Parathyroid adenoma (tissue), 2 donors: ENCODE results near the gene OPCML.

ENCODE experiments used
- H2AFZ ChIP-seq: fragments of 300-600 bp; sonication (generic); one replicate; pipeline ENCODE4 v1.7.0; 2017; ENCODE audit warnings: antibody characterized with exemption, mild to moderate bottlenecking
- H3K27ac ChIP-seq: fragments of 300-600 bp; sonication (generic); one replicate; pipeline ENCODE4 v1.7.0; 2017
- H3K27me3 ChIP-seq: fragments of 300-600 bp; sonication (generic); one replicate; pipeline ENCODE4 v1.7.0; 2017; ENCODE audit warnings: low read length; ENCODE audit not compliant: control insufficient read depth, insufficient read depth
- H3K36me3 ChIP-seq: fragments of 300-600 bp; sonication (generic); one replicate; pipeline ENCODE4 v1.7.0; 2017; ENCODE audit warnings: low read length; ENCODE audit not compliant: control insufficient read depth, insufficient read depth
- H3K4me1 ChIP-seq: fragments of 300-600 bp; sonication (generic); one replicate; pipeline ENCODE4 v1.7.0; 2017; ENCODE audit warnings: control low read depth
- H3K4me2 ChIP-seq: fragments of 300-600 bp; sonication (generic); one replicate; pipeline ENCODE4 v1.7.0; 2017; ENCODE audit warnings: low read length
- H3K4me3 ChIP-seq: fragments of 300-600 bp; sonication (generic); one replicate; pipeline ENCODE4 v1.7.0; 2017; ENCODE audit warnings: low read depth, low read length
- H3K79me2 ChIP-seq: fragments of 300-600 bp; sonication (generic); one replicate; pipeline ENCODE4 v1.7.0; 2017; ENCODE audit warnings: control low read depth
- H3K9ac ChIP-seq: fragments of 300-600 bp; sonication (generic); one replicate; pipeline ENCODE4 v1.7.0; 2017; ENCODE audit warnings: mild to moderate bottlenecking
- H3K9me3 ChIP-seq: fragments of 300-600 bp; sonication (generic); one replicate; pipeline ENCODE4 v1.7.0; 2017; ENCODE audit warnings: low read length; ENCODE audit not compliant: control insufficient read depth
- CTCF ChIP-seq: fragments of 300-600 bp; sonication (generic); IDR thresholded peaks from one replicate; pipeline ENCODE4 v1.7.0; 2017; ENCODE audit warnings: antibody characterized with exemption, mild to moderate bottlenecking
- donor health status: primary hyperparathyroidism.

The OPCML gene

GRCh38 chr11:132839236-132839945 is 692.9 kb downstream of the OPCML start:
- H3K4me1 ChIP-seq = no peaks in the 10 kb centered on the region
- no peak for TF ChIP-seq CTCF
- H2AFZ ChIP-seq = no peak overlapping the region
- no peak overlapping the region for H3K4me3 ChIP-seq
- no peaks in the 10 kb centered on the region for H3K79me2 ChIP-seq
- no peaks in the 10 kb centered on the region for H3K9me3 ChIP-seq
- no peaks in the 10 kb centered on the region for H3K36me3 ChIP-seq
- no peaks in the 10 kb centered on the region for H3K27me3 ChIP-seq
- H3K27ac ChIP-seq = no peak overlapping the region
- H3K9ac ChIP-seq = no peak overlapping the region
- no peak overlapping the region for H3K4me2 ChIP-seq

- Histone ChIP-seq H3K27ac (no peak overlapping the region), H3K4me2 (no peak overlapping the region), H3K36me3 (no peaks in the 10 kb centered on the region), H3K79me2 (no peaks in the 10 kb centered on the region), H3K27me3 (no peaks in the 10 kb centered on the region), H3K9me3 (no peaks in the 10 kb centered on the region), H3K4me1 (no peaks in the 10 kb centered on the region), H3K9ac (no peak overlapping the region), H3K4me3 (no peak overlapping the region), H2AFZ (no peak overlapping the region)
- TF ChIP-seq CTCF = no peak
Observed at GRCh38 chr11:132838627-132839026, 693.7 kb downstream of the OPCML start.

- Histone ChIP-seq H3K4me1 (no peaks in the 10 kb centered on the region), H3K36me3 (no peaks in the 10 kb centered on the region)
Observed at GRCh38 chr11:132831272-132831671, 701.0 kb downstream of the OPCML start.

GRCh38 chr11:132824642-132825041 is 707.7 kb downstream of the OPCML start:
- Histone ChIP-seq H3K36me3 (no peaks in the 10 kb centered on the region), H3K4me1 (no peaks in the 10 kb centered on the region), H3K27ac (no peak overlapping the region), H3K9me3 (no peaks in the 10 kb centered on the region), H3K4me2 (no peak overlapping the region), H3K79me2 (no peaks in the 10 kb centered on the region), H3K4me3 (no peak overlapping the region), H3K27me3 (no peaks in the 10 kb centered on the region), H3K9ac (no peak overlapping the region), H2AFZ (no peak overlapping the region)
- no peak for TF ChIP-seq CTCF

More at GRCh38 chr11:132831272-132831671, 701.0 kb downstream of the OPCML start:
- H3K9ac ChIP-seq = no peak overlapping the region
- no peaks in the 10 kb centered on the region for H3K27me3 ChIP-seq
- H3K4me3 ChIP-seq = no peak overlapping the region
- no peaks in the 10 kb centered on the region for H3K9me3 ChIP-seq
- H3K27ac ChIP-seq = no peak overlapping the region
- no peak overlapping the region for H2AFZ ChIP-seq
- no peak overlapping the region for H3K4me2 ChIP-seq
- H3K79me2 ChIP-seq = no peaks in the 10 kb centered on the region
- TF ChIP-seq CTCF = no peak

GRCh38 chr11:132822276-132822675 is 710.0 kb downstream of the OPCML start:
- no peak overlapping the region for H3K9ac ChIP-seq
- no peaks in the 10 kb centered on the region for H3K4me1 ChIP-seq
- H3K4me3 ChIP-seq = no peak overlapping the region

More at GRCh38 chr11:132822276-132822675, 710.0 kb downstream of the OPCML start:
- Histone ChIP-seq H3K27me3 (no peaks in the 10 kb centered on the region), H3K4me2 (no peak overlapping the region), H3K27ac (no peak overlapping the region), H2AFZ (no peak overlapping the region), H3K36me3 (no peaks in the 10 kb centered on the region), H3K79me2 (no peaks in the 10 kb centered on the region), H3K9me3 (no peaks in the 10 kb centered on the region)
- no peak for TF ChIP-seq CTCF
